NCI-H748 (cell line): Measurements from ENCODE around the gene GLIS2.

ENCODE experiments used
- DNase-seq: peaks from one replicate; lab custom pipeline; 2025; ENCODE audit not compliant: unreplicated experiment; lab: John Stamatoyannopoulos, UW

The GLIS2 gene

GRCh38 chr16:4381072-4381934 lies 65.4 kb downstream of the GLIS2 start:
- no peak for DNase-seq

- DNase-seq = no peak
Observed at GRCh38 chr16:4381935-4382794, 66.3 kb downstream of the GLIS2 start.

GRCh38 chr16:4382795-4383357 lies 67.0 kb downstream of the GLIS2 start:
- no peak for DNase-seq

GRCh38 chr16:4383591-4384444 lies 68.0 kb downstream of the GLIS2 start:
- DNase-seq = no peak

GRCh38 chr16:4384509-4384942 lies 68.7 kb downstream of the GLIS2 start:
- DNase-seq = no peak

GRCh38 chr16:4385066-4385788 lies 69.4 kb downstream of the GLIS2 start:
- DNase-seq = no peak

GRCh38 chr16:4385789-4386450 lies 70.1 kb downstream of the GLIS2 start:
- no peak for DNase-seq

- DNase-seq = no peak
Observed at GRCh38 chr16:4386451-4386805, 70.6 kb downstream of the GLIS2 start.

GRCh38 chr16:4386951-4387565 lies 71.2 kb downstream of the GLIS2 start:
- no peak for DNase-seq

- DNase-seq = no peak
Observed at GRCh38 chr16:4387781-4388180, 71.9 kb downstream of the GLIS2 start.

GRCh38 chr16:4388271-4389021 lies 72.6 kb downstream of the GLIS2 start:
- no peak for DNase-seq
